ENCODE results near the gene ZSCAN25.
"Not testable (repeated sequence)": the region's sequence is repeated elsewhere in the genome, so short reads cannot be mapped to it uniquely, and the experiment has no call there.

ZSCAN25 gene

DNA sequence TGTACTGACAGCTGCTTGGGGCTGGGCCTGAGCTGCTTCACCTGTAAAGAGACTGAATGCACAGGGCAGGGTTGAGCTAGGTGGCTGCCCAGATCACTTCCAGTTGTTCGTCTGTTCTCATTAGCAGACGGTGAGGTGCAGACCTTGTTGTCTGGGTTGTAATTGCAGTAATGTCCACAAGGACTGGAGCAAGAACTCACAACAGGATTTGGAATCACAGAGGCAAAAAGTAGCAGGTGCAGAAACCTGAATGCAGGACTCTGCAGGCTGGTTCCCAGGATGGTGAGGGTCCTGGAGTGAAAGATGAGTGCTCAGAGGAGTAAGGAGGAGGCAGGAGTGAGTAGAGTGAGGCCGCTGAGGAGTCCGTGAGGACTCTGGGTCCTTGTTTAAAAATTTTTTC is 9.2 kb downstream of the ZSCAN25 start:
- H3K27ac ChIP-seq = no peak overlapping the region
- TF ChIP-seq CTCF (conservative IDR thresholded peaks at IDR 0.05) = no peak
- TF ChIP-seq ZFX (IDR thresholded peaks at IDR 0.05) = no peak

GRCh38 chr7:99626661-99627060 is 9.9 kb downstream of the ZSCAN25 start:
- H3K27ac ChIP-seq = no peak overlapping the region
- no peak for TF ChIP-seq ZFX (IDR thresholded peaks at IDR 0.05)
- TF ChIP-seq CTCF (conservative IDR thresholded peaks at IDR 0.05) = no peak

- TF ChIP-seq CTCF (conservative IDR thresholded peaks at IDR 0.05) (no peak), ZFX (IDR thresholded peaks at IDR 0.05) (no peak)
Measured at GRCh38 chr7:99627513-99627912, 10.8 kb downstream of the ZSCAN25 start.

DNA sequence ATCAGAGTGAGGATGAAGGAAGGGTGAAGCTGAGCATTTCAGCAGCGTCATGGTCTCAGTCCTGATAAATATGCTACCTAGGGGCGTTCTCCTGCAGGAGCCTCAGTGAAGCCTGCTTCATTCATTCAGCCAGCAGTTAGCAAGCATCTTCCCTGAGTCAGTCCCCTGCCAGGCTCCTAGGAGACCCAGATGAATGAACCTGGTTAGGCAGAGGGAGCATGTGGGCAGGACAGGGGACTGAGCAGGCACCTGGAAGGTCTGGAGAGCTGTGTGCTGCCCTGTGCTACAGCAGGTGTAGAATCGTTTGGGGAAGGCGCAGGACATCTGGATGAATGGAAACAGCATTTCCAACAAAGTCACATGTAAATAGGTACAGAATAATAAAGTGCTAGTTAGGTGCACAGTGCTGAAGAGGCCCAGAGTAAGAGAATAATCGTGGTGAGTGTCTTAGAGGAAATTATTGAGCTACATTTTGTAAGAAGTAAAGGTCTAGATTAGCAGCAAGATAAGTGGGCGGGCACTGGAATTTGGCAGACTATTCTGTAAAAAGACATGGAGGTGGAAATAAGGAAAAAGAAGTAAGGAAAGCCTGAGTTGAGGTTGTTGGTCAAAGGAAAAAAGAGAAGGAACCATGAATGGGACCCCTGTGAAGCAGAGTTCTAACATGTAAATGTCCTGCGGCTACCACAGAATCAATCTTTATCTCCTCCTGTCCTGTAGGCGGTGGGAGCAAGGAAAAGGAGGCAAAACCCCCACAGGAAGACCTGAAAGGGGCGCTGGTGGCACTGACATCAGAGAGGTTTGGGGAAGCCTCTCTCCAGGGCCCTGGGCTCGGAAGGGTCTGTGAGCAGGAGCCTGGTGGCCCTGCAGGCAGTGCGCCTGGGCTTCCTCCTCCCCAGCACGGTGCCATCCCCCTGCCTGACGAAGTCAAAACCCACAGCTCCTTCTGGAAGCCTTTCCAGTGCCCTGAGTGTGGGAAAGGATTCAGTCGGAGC is 12.0 kb downstream of the ZSCAN25 start:
- no peak overlapping the region for H3K27ac ChIP-seq
- no peak for TF ChIP-seq CTCF (conservative IDR thresholded peaks at IDR 0.05)
- no peak for TF ChIP-seq ZFX (IDR thresholded peaks at IDR 0.05)

More at GRCh38 chr7:99627513-99627912, 10.8 kb downstream of the ZSCAN25 start:
- H3K27ac ChIP-seq = no peak overlapping the region

DNA sequence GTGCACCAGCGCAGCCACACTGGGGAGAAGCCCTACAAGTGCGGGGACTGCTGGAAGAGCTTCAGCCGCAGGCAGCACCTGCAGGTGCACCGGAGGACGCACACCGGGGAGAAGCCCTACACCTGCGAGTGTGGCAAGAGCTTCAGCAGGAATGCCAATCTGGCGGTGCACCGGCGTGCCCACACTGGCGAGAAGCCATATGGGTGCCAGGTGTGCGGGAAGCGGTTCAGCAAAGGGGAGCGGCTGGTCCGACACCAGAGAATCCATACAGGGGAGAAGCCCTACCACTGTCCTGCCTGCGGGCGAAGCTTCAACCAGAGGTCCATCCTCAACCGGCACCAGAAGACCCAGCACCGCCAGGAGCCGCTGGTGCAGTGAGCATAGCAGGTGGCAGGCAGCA is 12.9 kb downstream of the ZSCAN25 start:
- no peak overlapping the region for H3K27ac ChIP-seq

DNA sequence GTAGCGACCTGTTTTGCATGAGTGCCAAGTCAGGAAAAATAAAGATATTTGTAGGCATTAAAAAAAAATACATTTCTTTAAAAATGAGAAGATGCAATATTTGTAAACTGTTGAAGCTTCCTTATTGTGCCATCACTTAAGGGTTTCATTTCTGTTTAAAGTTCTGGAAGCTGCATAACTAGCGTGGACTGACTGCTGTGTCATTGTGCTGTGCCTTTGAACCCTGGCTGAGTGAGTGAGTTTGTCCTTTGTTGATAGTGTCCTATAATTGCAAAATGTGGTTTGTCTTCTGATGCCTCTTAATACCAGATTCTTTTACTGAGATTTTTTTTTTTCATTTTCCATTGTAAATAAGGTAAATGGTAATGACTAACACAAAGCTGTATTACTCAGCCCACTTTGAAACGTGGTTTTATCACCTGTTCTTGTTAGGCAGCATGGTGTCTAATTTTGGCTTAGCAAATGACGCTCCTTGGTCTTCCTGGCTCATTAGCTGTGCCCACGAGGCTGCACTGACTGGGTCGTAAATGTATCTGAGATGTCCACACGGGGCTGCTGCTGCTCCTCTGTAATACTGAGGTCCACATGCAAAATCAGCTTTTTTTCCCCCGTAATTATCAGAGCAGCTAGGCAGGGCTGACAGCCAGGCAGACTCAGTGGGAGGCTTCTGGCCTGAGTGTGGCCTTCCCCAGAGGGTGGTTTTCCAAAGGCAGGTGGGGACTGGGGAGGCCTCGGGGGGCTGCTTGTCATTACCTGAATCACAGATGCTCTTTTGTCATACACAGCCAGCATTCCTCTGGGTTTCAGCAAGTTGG is 14.8 kb downstream of the ZSCAN25 start:
- TF ChIP-seq CTCF (conservative IDR thresholded peaks at IDR 0.05) = no peak; the same call in 1 of the 2 replicates
- no peak for TF ChIP-seq ZFX (IDR thresholded peaks at IDR 0.05)
- no peak overlapping the region for H3K27ac ChIP-seq

More for the DNA sequence above, 12.9 kb downstream of the ZSCAN25 start:
- TF ChIP-seq ZFX (IDR thresholded peaks at IDR 0.05) (no peak), CTCF (conservative IDR thresholded peaks at IDR 0.05) (no peak)

GRCh38 chr7:99637414-99637813 is 20.7 kb downstream of the ZSCAN25 start:
- H3K27ac ChIP-seq = not testable (repeated sequence)
